SK-N-SH treated with all-trans-retinoic acid at 6 μM for 48 hours (cell line): ENCODE results near the gene HOMER1.

Experiments used
- ARNTL ChIP-seq: fragments of 450-650 bp; formaldehyde crosslinking; IDR thresholded peaks from 2 replicates; pipeline ENCODE4 v1.5.0; 2020; ENCODE audit warnings: low read depth, mild to moderate bottlenecking, moderate library complexity, borderline replicate concordance
- CSDC2 ChIP-seq: fragments of 250-450 bp; sonication (Bioruptor Pico); IDR thresholded peaks from 2 replicates; pipeline ENCODE4 v1.5.0; 2020; ENCODE audit warnings: mild to moderate bottlenecking, moderate library complexity
- OSR1 ChIP-seq: fragments of 250-450 bp; sonication (Bioruptor Pico); IDR thresholded peaks from 2 replicates; pipeline ENCODE4 v1.8.0; 2022; ENCODE audit warnings: moderate library complexity, mild to moderate bottlenecking, inconsistent platforms
- PPARA ChIP-seq: fragments of 250-450 bp; sonication (Bioruptor Pico); IDR thresholded peaks from 2 replicates; pipeline ENCODE4 v1.5.0; 2020; ENCODE audit warnings: mild to moderate bottlenecking, borderline replicate concordance
- RARB ChIP-seq: fragments of 250-450 bp; sonication (Bioruptor Pico); IDR thresholded peaks from 2 replicates; pipeline ENCODE4 v1.8.0; 2021; ENCODE audit warnings: mild to moderate bottlenecking, moderate library complexity
- TCF4 ChIP-seq: fragments of 250-450 bp; sonication (Bioruptor Pico); IDR thresholded peaks from 2 replicates; pipeline ENCODE4 v1.8.0; 2021; ENCODE audit warnings: mild to moderate bottlenecking, moderate library complexity, borderline replicate concordance
- ZC3H10 ChIP-seq: fragments of 250-450 bp; sonication (Bioruptor Pico); IDR thresholded peaks from 2 replicates; pipeline ENCODE4 v1.5.1; 2021; ENCODE audit warnings: mild to moderate bottlenecking, moderate library complexity
- ZFP30 ChIP-seq: fragments of 450-650 bp; formaldehyde crosslinking; IDR thresholded peaks from 2 replicates; pipeline ENCODE4 v1.5.0; 2022; ENCODE audit warnings: mild to moderate bottlenecking, moderate library complexity
- ZNF70 ChIP-seq: fragments of 450-650 bp; formaldehyde crosslinking; IDR thresholded peaks from 2 replicates; pipeline ENCODE4 v1.5.0; 2020; ENCODE audit warnings: mild to moderate bottlenecking, moderate library complexity
- ZNF8 ChIP-seq: fragments of 450-650 bp; formaldehyde crosslinking; IDR thresholded peaks from 2 replicates; pipeline ENCODE4 v1.5.0; 2020; ENCODE audit warnings: mild to moderate bottlenecking, moderate library complexity
- TF ChIP-seq, protein P1 (sequence below): fragments of 250-450 bp; sonication (Bioruptor Pico); IDR thresholded peaks from 2 replicates; pipeline ENCODE4 v1.8.0; 2020; ENCODE audit warnings: mild to moderate bottlenecking, moderate library complexity, borderline replicate concordance

GRCh38 chr5:79527431-79527830 is 13.5 kb upstream of the HOMER1 start:
- TF ChIP-seq ZFP30 (no peak), RARB (no peak), ZNF70 (CRISPR knock-in tag) (no peak), PPARA (CRISPR knock-in tag) (no peak), TCF4 (no peak), CSDC2 (CRISPR knock-in tag) (no peak), ZC3H10 (no peak), ZNF8 (no peak), ARNTL (CRISPR knock-in tag) (no peak), OSR1 (CRISPR knock-in tag) (no peak)
- TF ChIP-seq, protein P1, sequence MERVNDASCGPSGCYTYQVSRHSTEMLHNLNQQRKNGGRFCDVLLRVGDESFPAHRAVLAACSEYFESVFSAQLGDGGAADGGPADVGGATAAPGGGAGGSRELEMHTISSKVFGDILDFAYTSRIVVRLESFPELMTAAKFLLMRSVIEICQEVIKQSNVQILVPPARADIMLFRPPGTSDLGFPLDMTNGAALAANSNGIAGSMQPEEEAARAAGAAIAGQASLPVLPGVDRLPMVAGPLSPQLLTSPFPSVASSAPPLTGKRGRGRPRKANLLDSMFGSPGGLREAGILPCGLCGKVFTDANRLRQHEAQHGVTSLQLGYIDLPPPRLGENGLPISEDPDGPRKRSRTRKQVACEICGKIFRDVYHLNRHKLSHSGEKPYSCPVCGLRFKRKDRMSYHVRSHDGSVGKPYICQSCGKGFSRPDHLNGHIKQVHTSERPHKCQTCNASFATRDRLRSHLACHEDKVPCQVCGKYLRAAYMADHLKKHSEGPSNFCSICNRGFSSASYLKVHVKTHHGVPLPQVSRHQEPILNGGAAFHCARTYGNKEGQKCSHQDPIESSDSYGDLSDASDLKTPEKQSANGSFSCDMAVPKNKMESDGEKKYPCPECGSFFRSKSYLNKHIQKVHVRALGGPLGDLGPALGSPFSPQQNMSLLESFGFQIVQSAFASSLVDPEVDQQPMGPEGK (CRISPR knock-in tag) = no peak
